ENCODE results near the gene LCNL1. TPM values are rescaled to one million over a fixed set of nuclear protein-coding genes. Genes with fewer than 3 reads are reported as not detected.
"Not testable (repeated sequence)": the region's sequence is repeated elsewhere in the genome, so short reads cannot be mapped to it uniquely, and the experiment has no call there.

Gene LCNL1
- total RNA-seq, 1 experiment from 2014 or later, result 0.82 TPM

GRCh38 chr9:137031904-137032640 lies 49.3 kb downstream of the LCNL1 start, which contains the start of gene FUT7:
TSS of gene FUT7 (minus strand) at chr9:137032088. CDS start at chr9:137031991, 97 bp downstream.
- H3K9me3 ChIP-seq (ENCODE audit: control insufficient read depth, insufficient read depth, low read depth, low read length), result no peaks in the 10 kb centered on the region
- ChIA-PET POLR2A (no interaction called here), CTCF (interaction anchor here (0.5 to 0.7 kb wide), 3 partner anchors 33 to 113 kb away, joined by 3 to 8 read pairs (median 5); partner anchors contain the start of gene UAP1L1)
- H3K27me3 ChIP-seq (ENCODE audit: control insufficient read depth, insufficient read depth, low read length), result no peaks in the 10 kb centered on the region
- no peaks in the 10 kb centered on the region for H3K36me3 ChIP-seq (ENCODE audit: control insufficient read depth, insufficient read depth, low read length)
- TF ChIP-seq SIN3A (IDR thresholded peaks at IDR 0.05; ENCODE audit: borderline replicate concordance, insufficient read depth, low read depth, low read length) (no peak), REST (IDR thresholded peaks at IDR 0.05; ENCODE audit: insufficient read depth in 1 of 2, low read depth in 2 of 2, low read length in 1 of 2) (no peak), TCF7L2 (IDR thresholded peaks at IDR 0.05; ENCODE audit: low read depth, low read length) (no peak), POLR2AphosphoS5 (IDR thresholded peaks at IDR 0.05; ENCODE audit: low read depth, low read length) (no peak), CTCF (IDR thresholded peaks at IDR 0.05) (no peak)
- intact Hi-C loops (cut with micrococcal nuclease; ENCODE audit: unreplicated experiment), result loop anchor here (10.0 kb wide), 1 partner anchor 87 kb away; the partner anchor contains the start of genes C8G and FBXW5
- no peak for ATAC-seq
- H3K4me1 ChIP-seq (ENCODE audit: control insufficient read depth, insufficient read depth, low read length), result peaks cover 17% of the 10 kb centered on the region
- BruUV-seq (replicated peaks), result no TSS peak
- in situ Hi-C loops (cut with HindIII; ENCODE audit: low pct_unique_long_range_greater_than_20kb, low sequenced_read_pairs), result no loop called here
- H3K4me3 ChIP-seq (ENCODE audit: low read depth in 2 of 2, low read length in 2 of 2), result no peak within 1 kb of the TSS
- DNase-seq (ENCODE audit: low read depth, low spot score), result no peak
- no peak within 1 kb of the TSS for H3K27ac ChIP-seq (ENCODE audit: low read length)

GRCh38 chr9:137032858-137033257 lies 50.1 kb downstream of the LCNL1 start:
- H3K4me3 ChIP-seq (ENCODE audit: low read depth in 2 of 2, low read length in 2 of 2), result no peak overlapping the region
- ChIA-PET POLR2A (no interaction called here), CTCF (interaction anchor here (0.5 kb wide), 1 partner anchor 114 kb away, joined by 3 read pairs; no protein-coding TSS in a partner anchor)
- no peaks in the 10 kb centered on the region for H3K9me3 ChIP-seq (ENCODE audit: control insufficient read depth, insufficient read depth, low read depth, low read length)
- TF ChIP-seq SIN3A (IDR thresholded peaks at IDR 0.05; ENCODE audit: borderline replicate concordance, insufficient read depth, low read depth, low read length) (no peak), POLR2AphosphoS5 (IDR thresholded peaks at IDR 0.05; ENCODE audit: low read depth, low read length) (no peak), TCF7L2 (IDR thresholded peaks at IDR 0.05; ENCODE audit: low read depth, low read length) (no peak)
- DNase-seq (ENCODE audit: low read depth, low spot score), result no peak
- no peaks in the 10 kb centered on the region for H3K36me3 ChIP-seq (ENCODE audit: control insufficient read depth, insufficient read depth, low read length)
- no peaks in the 10 kb centered on the region for H3K27me3 ChIP-seq (ENCODE audit: control insufficient read depth, insufficient read depth, low read length)
- H3K27ac ChIP-seq (ENCODE audit: low read length), result no peak overlapping the region
- in situ Hi-C loops (cut with HindIII; ENCODE audit: low pct_unique_long_range_greater_than_20kb, low sequenced_read_pairs) (no loop called here), intact Hi-C loops (cut with micrococcal nuclease; ENCODE audit: unreplicated experiment) (loop anchor here (10.0 kb wide), 1 partner anchor 88 kb away; the partner anchor contains the start of genes C8G and FBXW5)
- BruUV-seq (replicated peaks), result no TSS peak
- no peak for ATAC-seq
- peaks cover 11% of the 10 kb centered on the region for H3K4me1 ChIP-seq (ENCODE audit: control insufficient read depth, insufficient read depth, low read length)

DNA sequence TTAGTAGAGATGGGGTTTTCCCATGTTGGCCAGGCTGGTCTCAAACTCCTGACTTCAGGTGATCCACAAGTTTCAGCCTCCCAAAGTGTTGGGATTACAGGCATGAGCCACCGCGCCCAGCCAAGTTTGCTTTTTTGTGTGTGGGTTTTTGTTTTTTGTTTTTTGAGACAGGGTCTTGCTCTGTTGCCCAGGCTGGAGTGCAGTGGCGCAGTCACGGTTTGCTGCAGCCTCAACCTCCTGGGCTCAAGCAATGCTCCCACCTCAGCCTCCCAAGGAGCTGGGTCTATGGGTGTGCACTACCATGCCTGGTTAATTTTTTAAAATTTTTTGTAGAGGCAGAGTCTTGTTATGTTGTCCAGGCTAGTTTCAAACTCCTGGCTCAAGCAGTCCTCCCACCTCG lies 50.7 kb downstream of the LCNL1 start:
- BruUV-seq (replicated peaks); H3K27ac ChIP-seq (ENCODE audit: low read length); H3K4me3 ChIP-seq (ENCODE audit: low read depth in 2 of 2, low read length in 2 of 2); in situ Hi-C loops (cut with HindIII; ENCODE audit: low pct_unique_long_range_greater_than_20kb, low sequenced_read_pairs); CTCF ChIA-PET; ATAC-seq; POLR2A ChIA-PET; DNase-seq (ENCODE audit: low read depth, low spot score); H3K9me3 ChIP-seq (ENCODE audit: control insufficient read depth, insufficient read depth, low read depth, low read length); H3K36me3 ChIP-seq (ENCODE audit: control insufficient read depth, insufficient read depth, low read length); H3K27me3 ChIP-seq (ENCODE audit: control insufficient read depth, insufficient read depth, low read length): not testable (repeated sequence)
- H3K4me1 ChIP-seq (ENCODE audit: control insufficient read depth, insufficient read depth, low read length), result peaks cover 11% of the 10 kb centered on the region
- intact Hi-C loops (cut with micrococcal nuclease; ENCODE audit: unreplicated experiment), result loop anchor here (10.0 kb wide), 1 partner anchor 89 kb away; the partner anchor contains the start of genes C8G and FBXW5

All from Panc1 (cell line).